Aorta (tissue), 5 donors: ENCODE measurements around the gene RSU1. TPM values are rescaled to one million over a fixed set of nuclear protein-coding genes. Genes with fewer than 3 reads are reported as not detected.

Experiments used
- ATAC-seq: fragments of 200-7000 bp; cut with Tn5 transposase; one replicate; pipeline ENCODE4 v1.9.1; 2022; ENCODE audit warnings: moderate library complexity; ENCODE audit not compliant: low FRiP score
- DNase-seq, 2 donors: peaks; one replicate each; pipeline ENCODE4 v3.0.0-alpha.2; 2020
- H3K27ac ChIP-seq, 2 donors: one replicate each; pipeline ENCODE4 v1.5.1; 2013; ENCODE audit warnings: low read length in 2 of 2, mild to moderate bottlenecking in 2 of 2, moderate library complexity in 2 of 2, control low read depth in 1 of 2, inconsistent platforms in 1 of 2, low read depth in 1 of 2
- H3K27me3 ChIP-seq, 2 donors: one replicate each; pipeline ENCODE4 v1.6.1; 2013; ENCODE audit warnings: control low read depth in 1 of 2, low read length in 1 of 2, mild to moderate bottlenecking in 1 of 2, moderate library complexity in 1 of 2; ENCODE audit not compliant: insufficient read depth in 2 of 2, control insufficient read depth in 1 of 2
- H3K36me3 ChIP-seq, 2 donors: one replicate each; pipeline ENCODE4 v1.6.1; 2013; ENCODE audit warnings: control low read depth in 1 of 2, low read length in 1 of 2, mild to moderate bottlenecking in 1 of 2; ENCODE audit not compliant: insufficient read depth in 2 of 2, control insufficient read depth in 1 of 2
- H3K4me1 ChIP-seq, 2 donors: one replicate each; pipeline ENCODE4 v1.6.1; 2013; ENCODE audit warnings: low read length in 2 of 2, control low read depth in 1 of 2, mild to moderate bottlenecking in 1 of 2, moderate library complexity in 1 of 2; ENCODE audit not compliant: insufficient read depth in 2 of 2, control insufficient read depth in 1 of 2
- H3K4me3 ChIP-seq, 2 donors: one replicate each; pipeline ENCODE4 v1.5.1; 2013; ENCODE audit warnings: low read length in 2 of 2, control low read depth in 1 of 2, mild to moderate bottlenecking in 1 of 2
- H3K9me3 ChIP-seq: one replicate; pipeline ENCODE4 v1.6.1; 2013; ENCODE audit warnings: mild to moderate bottlenecking, low read length; ENCODE audit not compliant: control insufficient read depth
- WGBS, 2 donors: extraction: QIAGEN DNeasy Blood & Tissue Kit; methylation state at CpG; one replicate each; pipeline ENCODE4 v1.1.7; 2013; 5-methylcytosine and 5-hydroxymethylcytosine counted together
- intact Hi-C, 2 donors: fragments of 100-400 bp; cut with DNase I; formaldehyde crosslinking; loops; one replicate each; pipeline versions ENCODE4 v1.14.2 to v1.15.0; 2022
- polyA plus RNA-seq, 2 donors: library from polyadenylated mRNA; stranded (reverse); fragments of 200-250 nt; gene quantifications; one replicate each; pipeline ENCODE4 v1.2.3, GENCODE V29; 2013
- total RNA-seq, 2 donors: library from RNA; stranded (reverse); fragmentation: NEBNext Ultra II Directional; extraction: Animal tissue kit (Norgen Biotek cat#: 25700); gene quantifications; one replicate each; pipeline ENCODE4 v1.2.1, GENCODE V29; 2021
- donor health status: healthy with polysubstance abuse.
- donor health status: Bipolar disorder and iron deficiency.
- donor health status: DM: no; HTN: no; CAD: no.
- donor health status: DM: no; HTN: no; CAD: no.
- donor health status: DM: yes; HTN: yes; CAD: no.

The RSU1 gene
- total and polyA plus RNA-seq, 4 donors: 65.0 to 130 (median 107) TPM

- no peaks in the 10 kb centered on the region for H3K9me3 ChIP-seq
- H3K4me3 ChIP-seq: no peak overlapping the region
- H3K27me3 ChIP-seq: no peaks in the 10 kb centered on the region
- DNase-seq: no peak
- intact Hi-C loops: loop anchor here in 1 of 2 donors (2.0 kb wide), 1 partner anchor 29 kb away; no protein-coding TSS in a partner anchor
- H3K27ac ChIP-seq: no peak overlapping the region
- H3K4me1 ChIP-seq: peaks cover 3 to 4% of the 10 kb centered on the region in 2 donors
- no peaks in the 10 kb centered on the region for H3K36me3 ChIP-seq
- 69 to 75% methylated on average over 4 of the region's 4 CpGs for WGBS, 2 donors
- ATAC-seq: no peak
These were observed 36.6 kb upstream of the RSU1 start for GRCh38 chr10:16853809-16854208.

GRCh38 chr10:16853201-16853600, 36.0 kb upstream of the RSU1 start:
- Histone ChIP-seq H3K36me3 (no peaks in the 10 kb centered on the region), H3K27ac (peak overlapping the region in 1 of 2 donors; percentile 44), H3K9me3 (no peaks in the 10 kb centered on the region), H3K4me3 (no peak overlapping the region), H3K4me1 (peaks cover 4 to 8% of the 10 kb centered on the region in 2 donors), H3K27me3 (no peaks in the 10 kb centered on the region)
- intact Hi-C loops: loop anchor here in 1 of 2 donors (2.0 kb wide), 1 partner anchor 30 kb away; no protein-coding TSS in a partner anchor
- ATAC-seq: no peak
- no peak for DNase-seq
- WGBS, 2 donors: 34 to 40% methylated on average over 4 of the region's 4 CpGs

- Histone ChIP-seq H3K27ac (no peak overlapping the region), H3K4me3 (no peak overlapping the region), H3K9me3 (no peaks in the 10 kb centered on the region), H3K36me3 (no peaks in the 10 kb centered on the region), H3K4me1 (peaks cover 4 to 8% of the 10 kb centered on the region in 2 donors), H3K27me3 (no peaks in the 10 kb centered on the region)
- no peak for DNase-seq
- intact Hi-C loops: loop anchor here in 1 of 2 donors (2.0 kb wide), 1 partner anchor 30 kb away; no protein-coding TSS in a partner anchor
- no peak for ATAC-seq
- WGBS, 2 donors: 12 to 15% methylated on average over 2 of the region's 2 CpGs
These were observed 35.4 kb upstream of the RSU1 start for GRCh38 chr10:16852624-16853023.

- intact Hi-C loops: loop anchor here (5.0 to 10.0 kb wide), 4 partner anchors 94 to 586 kb away; no protein-coding TSS in a partner anchor
- peak overlapping the region; percentile 26 to 37 for H3K27ac ChIP-seq
- H3K4me1 ChIP-seq: peaks cover 0 to 8% of the 10 kb centered on the region in 2 donors
- WGBS, 2 donors: 14 to 21% methylated on average over 10 of the region's 10 CpGs
- H3K9me3 ChIP-seq: no peaks in the 10 kb centered on the region
- DNase-seq: peak; percentile 62 to 84
- no peak overlapping the region for H3K4me3 ChIP-seq
- ATAC-seq: peak; percentile 71
- H3K27me3 ChIP-seq: no peaks in the 10 kb centered on the region
- no peaks in the 10 kb centered on the region for H3K36me3 ChIP-seq
These were observed 31.4 kb upstream of the RSU1 start for GRCh38 chr10:16848562-16849154.

- intact Hi-C loops: loop anchor here (5.0 to 10.0 kb wide), 4 partner anchors 95 to 587 kb away; no protein-coding TSS in a partner anchor
- 9 to 18% methylated on average over 6 of the region's 6 CpGs for WGBS, 2 donors
- Histone ChIP-seq H3K36me3 (no peaks in the 10 kb centered on the region), H3K4me1 (peaks cover 0 to 5% of the 10 kb centered on the region in 2 donors), H3K4me3 (no peak overlapping the region), H3K9me3 (no peaks in the 10 kb centered on the region), H3K27me3 (no peaks in the 10 kb centered on the region), H3K27ac (no peak overlapping the region)
- ATAC-seq (no peak), DNase-seq (no peak)
These were observed 30.4 kb upstream of the RSU1 start for GRCh38 chr10:16847644-16848043.

- Histone ChIP-seq H3K4me1 (peaks cover 0 to 5% of the 10 kb centered on the region in 2 donors), H3K4me3 (no peak overlapping the region), H3K27me3 (no peaks in the 10 kb centered on the region), H3K9me3 (no peaks in the 10 kb centered on the region), H3K36me3 (no peaks in the 10 kb centered on the region), H3K27ac (no peak overlapping the region)
- DNase-seq: no peak
- intact Hi-C loops: loop anchor here (2.0 to 10.0 kb wide), 5 partner anchors 97 to 590 kb away; no protein-coding TSS in a partner anchor
- no peak for ATAC-seq
These were observed 28.0 kb upstream of the RSU1 start for GRCh38 chr10:16845248-16845647.

GRCh38 chr10:16843252-16843870, 26.1 kb upstream of the RSU1 start:
- Histone ChIP-seq H3K4me1 (no peaks in the 10 kb centered on the region), H3K9me3 (no peaks in the 10 kb centered on the region), H3K27ac (no peak overlapping the region), H3K4me3 (no peak overlapping the region), H3K27me3 (no peaks in the 10 kb centered on the region), H3K36me3 (no peaks in the 10 kb centered on the region)
- intact Hi-C loops: loop anchor here (5.0 to 10.0 kb wide), 3 partner anchors 414 to 591 kb away; no protein-coding TSS in a partner anchor
- ATAC-seq (peak; percentile 81), DNase-seq (no peak)
- WGBS, 2 donors: 0% methylated on average over 1 of the region's 1 CpG

- H3K36me3 ChIP-seq: no peaks in the 10 kb centered on the region
- intact Hi-C loops: no loop called here
- no peaks in the 10 kb centered on the region for H3K4me1 ChIP-seq
- H3K9me3 ChIP-seq: no peaks in the 10 kb centered on the region
- WGBS, 2 donors: 91% methylated on average over 8 of the region's 8 CpGs
- H3K27me3 ChIP-seq: no peaks in the 10 kb centered on the region
- H3K4me3 ChIP-seq: no peak overlapping the region
- DNase-seq (no peak), ATAC-seq (no peak)
- no peak overlapping the region for H3K27ac ChIP-seq
These were observed 18.0 kb upstream of the RSU1 start for GRCh38 chr10:16835228-16835627.
